Measurements from ENCODE around the gene RUNX2.

- TF ChIP-seq POLR2A (IDR thresholded peaks at IDR 0.05) (no peak), CTCF (IDR thresholded peaks at IDR 0.05) (no peak)
Measured at GRCh38 chr6:45576648-45577624, 248.8 kb downstream of the RUNX2 start.

All from testis (tissue), 2 donors.